Esophagus (tissue), 2 donors: ENCODE measurements around the gene GLIPR1L1. TPM values are rescaled to one million over a fixed set of nuclear protein-coding genes. Genes with fewer than 3 reads are reported as not detected.
"Not testable (repeated sequence)": the region's sequence is repeated elsewhere in the genome, so short reads cannot be mapped to it uniquely, and the experiment has no call there.

Experiments used
- H3K27ac ChIP-seq, 2 donors: one replicate each; pipeline ENCODE4 v1.5.1; 2013; ENCODE audit warnings: low read depth in 2 of 2, mild to moderate bottlenecking in 2 of 2, inconsistent platforms in 1 of 2, low read length in 1 of 2, moderate library complexity in 1 of 2
- H3K27me3 ChIP-seq, 2 donors: one replicate each; pipeline ENCODE4 v1.6.1; 2013; ENCODE audit warnings: low read length in 2 of 2, control low read depth in 1 of 2, mild to moderate bottlenecking in 1 of 2; ENCODE audit not compliant: insufficient read depth in 2 of 2, control insufficient read depth in 1 of 2
- H3K36me3 ChIP-seq, 2 donors: one replicate each; pipeline ENCODE4 v1.6.1; 2013; ENCODE audit warnings: low read length in 1 of 2; ENCODE audit not compliant: control insufficient read depth in 2 of 2, insufficient read depth in 2 of 2
- H3K4me1 ChIP-seq, 2 donors: one replicate each; pipeline ENCODE4 v1.6.1; 2013; ENCODE audit warnings: low read length in 1 of 2; ENCODE audit not compliant: control insufficient read depth in 2 of 2, insufficient read depth in 2 of 2
- H3K4me3 ChIP-seq, 2 donors: one replicate each; pipeline ENCODE4 v1.5.1; 2013; ENCODE audit warnings: low read length in 2 of 2, mild to moderate bottlenecking in 2 of 2, low read depth in 1 of 2, moderate library complexity in 1 of 2
- H3K9me3 ChIP-seq, 2 donors: one replicate each; pipeline ENCODE4 v1.6.1; 2013; ENCODE audit warnings: mild to moderate bottlenecking in 2 of 2, low read depth in 1 of 2, low read length in 1 of 2, moderate library complexity in 1 of 2; ENCODE audit not compliant: control insufficient read depth in 2 of 2, insufficient read depth in 1 of 2
- WGBS, 2 donors: extraction: QIAGEN DNeasy Blood & Tissue Kit; methylation state at CpG; one replicate each; pipeline ENCODE4 v1.1.7; 2013; 5-methylcytosine and 5-hydroxymethylcytosine counted together
- polyA plus RNA-seq, 2 donors: library from polyadenylated mRNA; stranded (reverse); fragments of 200-250 nt; gene quantifications; one replicate each; pipeline ENCODE4 v1.2.3, GENCODE V29; 2013
- donor health status: healthy with polysubstance abuse.
- donor health status: Bipolar disorder and iron deficiency.

GLIPR1L1 gene
- polyA plus RNA-seq, 2 donors, result not detected

DNA sequence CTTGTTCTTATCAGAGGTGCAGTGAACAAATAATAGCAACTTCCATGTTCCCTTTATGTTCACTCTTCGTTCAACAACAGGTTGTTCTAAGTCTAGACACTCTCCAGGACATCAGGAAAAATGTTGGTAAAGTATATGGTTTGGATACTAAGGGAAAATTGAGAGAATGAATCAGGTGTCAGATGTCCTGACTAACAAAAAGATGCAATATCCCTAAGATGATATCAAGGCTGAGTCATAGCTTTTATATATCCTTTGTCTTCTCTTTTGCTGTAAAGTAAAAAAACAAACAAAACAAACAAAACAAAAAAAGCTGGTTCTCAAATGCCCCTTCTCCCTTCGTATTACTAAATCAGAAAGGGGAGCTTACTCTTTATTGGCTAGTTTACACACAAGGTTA lies 11.1 kb downstream of the GLIPR1L1 start:
- Histone ChIP-seq H3K27me3 (no peaks in the 10 kb centered on the region), H3K36me3 (no peaks in the 10 kb centered on the region), H3K9me3 (no peaks in the 10 kb centered on the region), H3K27ac (no peak overlapping the region), H3K4me1 (no peaks in the 10 kb centered on the region), H3K4me3 (no peak overlapping the region)
- 78 to 80% methylated on average over 2 of the region's 2 CpGs for WGBS, 2 donors

GRCh38 chr12:75346215-75346614 lies 11.7 kb downstream of the GLIPR1L1 start:
- not testable (repeated sequence) for H3K27me3 ChIP-seq, H3K9me3 ChIP-seq, H3K36me3 ChIP-seq, H3K4me1 ChIP-seq, H3K27ac ChIP-seq, H3K4me3 ChIP-seq
- 79 to 90% methylated on average over 6 of the region's 6 CpGs for WGBS, 2 donors

DNA sequence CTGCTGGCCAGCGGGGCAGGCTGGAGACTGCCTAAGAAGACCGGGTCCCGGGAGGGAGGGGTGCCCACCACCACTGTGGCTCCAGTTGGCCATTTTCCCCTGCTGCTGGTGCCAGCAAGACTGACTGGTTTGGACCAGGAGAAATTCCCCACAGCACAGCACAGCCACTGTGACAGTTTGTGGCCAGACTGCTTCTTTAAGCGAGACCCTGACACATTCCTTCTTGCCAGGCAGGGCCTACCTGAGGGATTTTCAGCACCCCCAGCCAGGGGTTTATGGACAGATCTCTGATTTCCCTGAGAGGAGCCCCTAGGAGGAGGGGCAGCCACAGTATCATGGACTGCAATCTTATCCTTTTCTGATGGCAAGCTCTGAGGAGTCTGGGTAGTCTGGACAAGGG lies 15.5 kb downstream of the GLIPR1L1 start:
- H3K4me1 ChIP-seq, result no peaks in the 10 kb centered on the region
- no peaks in the 10 kb centered on the region for H3K27me3 ChIP-seq
- no peaks in the 10 kb centered on the region for H3K9me3 ChIP-seq
- WGBS, 2 donors, result 91 to 93% methylated on average over 4 of the region's 4 CpGs
- H3K27ac ChIP-seq, result no peak overlapping the region
- H3K36me3 ChIP-seq, result no peaks in the 10 kb centered on the region
- H3K4me3 ChIP-seq, result no peak overlapping the region

DNA sequence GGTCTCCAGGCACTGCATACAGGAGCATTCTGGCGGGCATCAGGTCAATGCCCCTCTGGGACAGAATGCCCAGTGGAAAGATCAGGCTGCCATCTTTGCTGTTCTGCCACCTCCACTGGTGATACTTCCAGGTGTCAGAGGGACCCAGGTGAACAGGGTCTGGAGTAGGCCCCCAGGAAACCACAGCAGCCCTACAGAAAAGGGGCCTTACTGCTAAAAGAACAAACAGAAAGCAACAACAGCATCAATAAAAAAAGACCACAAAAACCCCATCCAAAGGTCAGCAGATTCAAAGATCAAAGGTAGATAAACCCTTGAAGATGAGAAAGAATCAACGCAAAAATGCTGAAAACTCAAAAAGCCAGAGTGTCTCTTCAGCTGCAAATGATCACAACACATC lies 15.9 kb downstream of the GLIPR1L1 start:
- no peaks in the 10 kb centered on the region for H3K27me3 ChIP-seq
- no peak overlapping the region for H3K27ac ChIP-seq
- 79 to 82% methylated on average over 2 of the region's 2 CpGs for WGBS, 2 donors
- no peaks in the 10 kb centered on the region for H3K9me3 ChIP-seq
- no peak overlapping the region for H3K4me3 ChIP-seq
- H3K4me1 ChIP-seq, result no peaks in the 10 kb centered on the region
- no peaks in the 10 kb centered on the region for H3K36me3 ChIP-seq

GRCh38 chr12:75354011-75354410 lies 19.5 kb downstream of the GLIPR1L1 start:
- no peak overlapping the region for H3K27ac ChIP-seq

DNA sequence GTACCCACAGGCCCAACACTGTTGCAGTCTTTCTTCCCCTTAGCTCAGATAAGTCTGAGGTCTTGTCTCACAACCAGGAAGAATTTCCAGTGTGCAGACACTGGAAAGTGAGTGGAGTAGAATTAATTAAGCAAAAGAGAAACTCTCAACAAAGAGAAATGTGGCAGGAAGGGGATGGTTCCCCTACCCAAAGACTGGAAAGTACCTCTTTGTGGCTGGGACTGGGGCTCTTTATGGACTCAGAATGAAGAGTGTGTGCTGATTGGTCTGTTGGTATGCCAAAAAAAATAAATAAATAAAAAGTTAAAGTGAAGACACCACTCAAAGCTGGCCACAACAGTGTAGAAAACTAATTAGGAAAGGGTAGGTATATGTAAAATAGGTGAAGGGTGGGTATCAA lies 26.4 kb downstream of the GLIPR1L1 start:
- Histone ChIP-seq H3K9me3 (no peaks in the 10 kb centered on the region), H3K4me1 (no peaks in the 10 kb centered on the region)

More at GRCh38 chr12:75354011-75354410, 19.5 kb downstream of the GLIPR1L1 start:
- H3K27me3 ChIP-seq, result no peaks in the 10 kb centered on the region
- H3K4me1 ChIP-seq, result no peaks in the 10 kb centered on the region
- no peaks in the 10 kb centered on the region for H3K9me3 ChIP-seq
- H3K36me3 ChIP-seq, result no peaks in the 10 kb centered on the region
- H3K4me3 ChIP-seq, result no peak overlapping the region

GRCh38 chr12:75361408-75361807 lies 26.9 kb downstream of the GLIPR1L1 start:
- H3K27ac ChIP-seq, result no peak overlapping the region
- no peaks in the 10 kb centered on the region for H3K4me1 ChIP-seq
- 50 to 55% methylated on average over 1 of the region's 1 CpG for WGBS, 2 donors
- H3K36me3 ChIP-seq, result no peaks in the 10 kb centered on the region
- no peaks in the 10 kb centered on the region for H3K9me3 ChIP-seq
- H3K27me3 ChIP-seq, result no peaks in the 10 kb centered on the region
- H3K4me3 ChIP-seq, result no peak overlapping the region

More for the DNA sequence above, 26.4 kb downstream of the GLIPR1L1 start:
- Histone ChIP-seq H3K36me3 (no peaks in the 10 kb centered on the region), H3K27ac (no peak overlapping the region), H3K27me3 (no peaks in the 10 kb centered on the region), H3K4me3 (no peak overlapping the region)

DNA sequence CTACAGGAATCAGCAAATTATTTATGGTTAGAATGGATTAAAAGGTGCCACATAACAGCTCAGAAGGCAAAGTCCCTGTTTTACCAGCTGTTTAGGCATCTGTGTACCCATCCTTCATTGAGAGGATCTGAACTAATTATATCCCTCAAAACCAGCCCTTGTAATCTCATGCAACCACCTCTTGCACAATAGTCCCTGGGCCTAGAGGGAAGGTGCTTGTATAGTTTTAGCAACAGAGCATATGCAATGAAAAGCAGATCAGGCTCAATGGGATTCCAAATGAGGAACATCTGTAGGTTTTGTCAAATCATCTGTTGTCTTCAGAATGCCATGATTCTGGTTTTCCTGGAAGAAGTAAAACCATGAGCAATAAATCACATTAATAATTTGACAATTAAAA lies 30.4 kb downstream of the GLIPR1L1 start:
- Histone ChIP-seq H3K4me1 (no peaks in the 10 kb centered on the region), H3K36me3 (no peaks in the 10 kb centered on the region), H3K4me3 (no peak overlapping the region), H3K9me3 (no peaks in the 10 kb centered on the region), H3K27me3 (no peaks in the 10 kb centered on the region), H3K27ac (no peak overlapping the region)

DNA sequence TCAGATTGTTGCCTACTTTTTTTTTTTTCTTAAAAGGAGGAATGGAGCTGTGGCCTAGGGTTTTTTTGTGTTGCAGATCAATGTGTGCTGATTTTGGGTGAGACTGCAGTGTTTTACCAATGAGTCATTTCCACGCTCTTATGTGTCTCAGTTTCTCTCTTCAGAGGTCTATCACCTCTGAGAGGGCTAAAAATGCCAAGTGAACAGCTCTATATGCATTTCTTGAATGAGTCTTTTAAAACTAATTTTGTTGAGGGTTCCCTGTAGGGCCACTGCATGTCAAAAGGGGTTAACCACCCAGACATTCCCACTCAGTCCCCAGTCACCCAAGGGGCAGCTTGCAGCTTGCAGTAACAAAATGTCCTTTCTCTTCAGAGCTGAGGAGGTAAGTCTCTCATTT lies 32.2 kb downstream of the GLIPR1L1 start:
- Histone ChIP-seq H3K27me3 (no peaks in the 10 kb centered on the region), H3K9me3 (no peaks in the 10 kb centered on the region), H3K36me3 (no peaks in the 10 kb centered on the region), H3K4me1 (no peaks in the 10 kb centered on the region), H3K27ac (no peak overlapping the region), H3K4me3 (no peak overlapping the region)
- 88 to 96% methylated on average over 1 of the region's 1 CpG for WGBS, 2 donors

GRCh38 chr12:75374971-75375370 lies 40.5 kb downstream of the GLIPR1L1 start:
- no peak overlapping the region for H3K27ac ChIP-seq
- H3K9me3 ChIP-seq, result no peaks in the 10 kb centered on the region
- 96 to 98% methylated on average over 2 of the region's 2 CpGs for WGBS, 2 donors
- H3K27me3 ChIP-seq, result no peaks in the 10 kb centered on the region
- H3K36me3 ChIP-seq, result no peaks in the 10 kb centered on the region
- no peak overlapping the region for H3K4me3 ChIP-seq
- H3K4me1 ChIP-seq, result no peaks in the 10 kb centered on the region
